MCF 10A (cell line): Measurements from ENCODE around the gene TAF6L. TPM values are rescaled to one million over a fixed set of nuclear protein-coding genes. Genes with fewer than 3 reads are reported as not detected.

Experiments
- BruUV-seq: library from RNA; stranded (reverse); fragments of 400-500 nt; replicated peaks from 2 replicates; lab custom pipeline; 2021; lab: Mats Ljungman, UMichigan
- CTCF ChIA-PET: fragments of 300-600 bp; sonication (Branson Sonifier 250); formaldehyde crosslinking; extraction: SDS; loops from one replicate; lab custom pipeline; 2021; ENCODE audit warnings: antibody characterized with exemption, inconsistent platforms; lab: Yijun Ruan, JAX
- POLR2A ChIA-PET: fragments of 300-600, 350-650 bp; sonication (Branson Sonifier 250); formaldehyde crosslinking; extraction: SDS; loops from one replicate; lab custom pipeline; 2020; ENCODE audit warnings: antibody characterized with exemption, inconsistent platforms; lab: Yijun Ruan, JAX
- DNase-seq: peaks from one replicate; pipeline ENCODE4 v3.0.0-alpha.2; 2018; ENCODE audit not compliant: unreplicated experiment
- H3K27ac Mint-ChIP-seq: one replicate; pipeline ENCODE4 v1.8.0; 2022; ENCODE audit warnings: mild to moderate bottlenecking, low read depth, mixed read lengths; ENCODE audit not compliant: unreplicated experiment
- H3K27me3 Mint-ChIP-seq: one replicate; pipeline ENCODE4 v1.8.0; 2022; ENCODE audit warnings: mixed read lengths; ENCODE audit not compliant: insufficient read depth, unreplicated experiment
- H3K36me3 Mint-ChIP-seq: one replicate; pipeline ENCODE4 v1.8.0; 2022; ENCODE audit warnings: mild to moderate bottlenecking, moderate library complexity, mixed read lengths; ENCODE audit not compliant: insufficient read depth, unreplicated experiment
- H3K4me1 Mint-ChIP-seq: one replicate; pipeline ENCODE4 v1.8.0; 2022; ENCODE audit warnings: mixed read lengths; ENCODE audit not compliant: insufficient read depth, unreplicated experiment
- H3K4me3 Mint-ChIP-seq: one replicate; pipeline ENCODE4 v1.8.0; 2022; ENCODE audit warnings: mild to moderate bottlenecking, moderate library complexity, mixed read lengths; ENCODE audit not compliant: unreplicated experiment
- H3K9me3 Mint-ChIP-seq: one replicate; pipeline ENCODE4 v1.8.0; 2022; ENCODE audit warnings: mixed read lengths; ENCODE audit not compliant: unreplicated experiment
- intact Hi-C: fragments of 100-400 bp; cut with micrococcal nuclease; formaldehyde crosslinking; loops from 2 replicates; pipeline ENCODE4 v1.14.1; 2022
- total RNA-seq: library from RNA; stranded (reverse); gene quantifications from 2 replicates; pipeline ENCODE4 v1.2.3, GENCODE V29; 2022
- TF ChIP-seq, protein P1 (sequence below): fragments of 200-600 bp; IDR thresholded peaks from one replicate; pipeline ENCODE4 v1.8.0; 2022; ENCODE audit warnings: antibody characterized with exemption, mild to moderate bottlenecking; ENCODE audit not compliant: unreplicated experiment

Gene TAF6L
- total RNA-seq, 1 experiment from 2014 or later: 11.6 TPM

DNA sequence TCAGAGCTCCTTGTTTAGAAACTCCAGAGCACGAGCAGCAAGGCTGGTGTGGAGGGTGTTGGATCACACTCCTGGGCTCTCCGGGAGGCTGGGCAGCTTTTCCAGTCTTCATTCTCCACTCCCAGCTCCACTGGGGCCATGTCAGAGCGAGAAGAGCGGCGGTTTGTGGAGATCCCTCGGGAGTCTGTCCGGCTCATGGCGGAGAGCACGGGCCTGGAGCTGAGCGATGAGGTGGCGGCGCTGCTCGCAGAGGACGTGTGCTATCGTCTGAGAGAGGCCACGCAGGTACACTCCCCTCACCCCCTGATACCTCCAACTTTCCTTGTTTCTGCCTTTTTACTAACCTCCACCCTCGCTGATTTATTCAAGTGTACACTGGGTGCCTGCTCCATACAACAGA, 4.5 kb downstream of the TAF6L start:
- Mint-ChIP-seq H3K4me1 (peaks cover 9% of the 10 kb centered on the region), H3K36me3 (peaks cover 45% of the 10 kb centered on the region), H3K27me3 (no peaks in the 10 kb centered on the region), H3K4me3 (no peak overlapping the region), H3K9me3 (no peaks in the 10 kb centered on the region), H3K27ac (no peak overlapping the region)
- no TSS peak for BruUV-seq
- CTCF ChIA-PET: interaction anchor here (0.5 to 5.4 kb wide), 4 partner anchors 12 to 86 kb away, joined by 3 to 47 read pairs (median 3); partner anchors contain the start of genes TMEM179B and WDR74
- DNase-seq: no peak
- intact Hi-C loops: no loop called here
- POLR2A ChIA-PET: interaction anchor here (0.6 to 3.5 kb wide), 4 partner anchors 12 to 65 kb away, joined by 3 to 19 read pairs (median 4); partner anchors contain the start of gene TMEM179B
- TF ChIP-seq, protein P1, sequence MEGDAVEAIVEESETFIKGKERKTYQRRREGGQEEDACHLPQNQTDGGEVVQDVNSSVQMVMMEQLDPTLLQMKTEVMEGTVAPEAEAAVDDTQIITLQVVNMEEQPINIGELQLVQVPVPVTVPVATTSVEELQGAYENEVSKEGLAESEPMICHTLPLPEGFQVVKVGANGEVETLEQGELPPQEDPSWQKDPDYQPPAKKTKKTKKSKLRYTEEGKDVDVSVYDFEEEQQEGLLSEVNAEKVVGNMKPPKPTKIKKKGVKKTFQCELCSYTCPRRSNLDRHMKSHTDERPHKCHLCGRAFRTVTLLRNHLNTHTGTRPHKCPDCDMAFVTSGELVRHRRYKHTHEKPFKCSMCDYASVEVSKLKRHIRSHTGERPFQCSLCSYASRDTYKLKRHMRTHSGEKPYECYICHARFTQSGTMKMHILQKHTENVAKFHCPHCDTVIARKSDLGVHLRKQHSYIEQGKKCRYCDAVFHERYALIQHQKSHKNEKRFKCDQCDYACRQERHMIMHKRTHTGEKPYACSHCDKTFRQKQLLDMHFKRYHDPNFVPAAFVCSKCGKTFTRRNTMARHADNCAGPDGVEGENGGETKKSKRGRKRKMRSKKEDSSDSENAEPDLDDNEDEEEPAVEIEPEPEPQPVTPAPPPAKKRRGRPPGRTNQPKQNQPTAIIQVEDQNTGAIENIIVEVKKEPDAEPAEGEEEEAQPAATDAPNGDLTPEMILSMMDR: no peak

DNA sequence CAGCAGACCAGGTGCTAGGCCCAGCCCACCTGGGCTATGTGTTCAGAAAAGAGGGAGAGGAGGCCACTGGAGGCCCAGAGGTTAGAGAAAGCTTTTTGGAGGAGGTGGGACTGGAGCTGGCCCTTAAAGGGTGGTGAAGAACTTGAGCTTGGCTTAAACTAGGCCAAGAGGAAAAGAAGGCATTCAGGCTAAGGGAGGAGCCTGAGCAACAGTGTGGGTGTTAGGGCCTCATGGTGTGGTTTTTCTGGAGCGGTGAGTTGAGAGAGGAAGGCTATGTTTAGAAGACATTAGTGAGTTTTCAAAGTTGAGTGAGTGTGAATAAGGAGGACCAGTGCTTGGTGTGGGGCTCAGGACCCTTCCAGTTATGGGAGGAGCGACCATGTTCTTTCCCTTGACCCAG, 6.2 kb downstream of the TAF6L start:
- POLR2A ChIA-PET: interaction anchor here (0.7 to 3.5 kb wide), 4 partner anchors 10 to 78 kb away, joined by 3 to 19 read pairs (median 3); partner anchors contain the start of genes HNRNPUL2, STX5 and TMEM179B
- Mint-ChIP-seq H3K9me3 (no peaks in the 10 kb centered on the region), H3K27ac (peak overlapping the region; percentile 29), H3K4me3 (no peak overlapping the region), H3K36me3 (peaks cover 52% of the 10 kb centered on the region), H3K27me3 (no peaks in the 10 kb centered on the region), H3K4me1 (peaks cover 9% of the 10 kb centered on the region)
- TF ChIP-seq, protein P1: no peak
- CTCF ChIA-PET: interaction anchor here (0.6 to 5.4 kb wide), 3 partner anchors 10 to 52 kb away, joined by 3 to 47 read pairs (median 4); partner anchors contain the start of gene TMEM179B
- BruUV-seq: no TSS peak
- intact Hi-C loops: no loop called here
- DNase-seq: no peak

DNA sequence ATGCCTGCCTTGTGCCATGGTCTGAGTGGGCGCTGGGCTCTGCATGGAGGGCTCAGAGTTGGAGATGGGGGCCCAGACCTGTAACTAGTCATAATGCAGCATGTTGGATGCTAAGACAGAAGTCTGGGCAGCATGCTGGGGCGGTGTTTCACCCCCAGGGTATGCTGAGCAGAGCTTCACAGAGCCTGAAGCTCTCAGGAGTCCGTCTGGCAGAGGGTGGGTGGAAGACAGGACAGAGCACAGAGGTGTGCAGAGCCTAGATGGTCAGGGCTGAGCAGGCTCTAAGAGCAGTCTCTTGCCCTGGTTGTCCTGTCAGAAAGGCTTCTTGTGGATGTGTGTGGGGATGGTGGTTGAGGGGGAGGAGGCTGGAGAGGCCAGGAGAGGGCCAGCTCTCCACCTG, 7.2 kb downstream of the TAF6L start:
- TF ChIP-seq, protein P1: no peak
- POLR2A ChIA-PET: interaction anchor here (0.6 to 1.3 kb wide), 2 partner anchors 48 to 51 kb away, joined by 3 read pairs; partner anchors contain the start of gene HNRNPUL2
- no peak overlapping the region for H3K27ac Mint-ChIP-seq
- CTCF ChIA-PET: interaction anchor here (5.4 kb wide), 1 partner anchor 9 kb away, joined by 47 read pairs; the partner anchor contains the start of gene TMEM179B
- no peaks in the 10 kb centered on the region for H3K9me3 Mint-ChIP-seq
- intact Hi-C loops: no loop called here
- no TSS peak for BruUV-seq
- H3K4me1 Mint-ChIP-seq: peaks cover 9% of the 10 kb centered on the region
- H3K27me3 Mint-ChIP-seq: no peaks in the 10 kb centered on the region
- H3K36me3 Mint-ChIP-seq: peaks cover 52% of the 10 kb centered on the region
- DNase-seq: no peak
- no peak overlapping the region for H3K4me3 Mint-ChIP-seq

DNA sequence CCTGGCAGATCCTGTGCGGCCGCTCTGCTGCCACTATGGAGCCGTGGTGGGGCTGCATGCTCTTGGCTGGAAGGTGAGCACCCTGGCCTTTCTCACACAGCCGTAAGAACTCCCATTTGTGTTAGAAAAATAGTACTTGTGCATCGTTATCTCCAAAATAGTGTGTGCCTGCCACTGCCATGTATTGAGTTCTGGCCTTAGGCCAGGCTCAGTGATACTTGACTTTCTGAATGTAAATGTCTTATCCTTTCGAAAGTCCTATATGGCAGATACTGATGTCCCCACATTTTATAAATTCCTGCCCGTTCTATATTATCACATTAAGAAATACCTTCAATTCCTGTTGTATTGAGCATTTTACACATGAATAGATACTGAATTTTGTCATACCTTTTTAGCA, 11.6 kb downstream of the TAF6L start:
- ChIA-PET POLR2A (no interaction called here), CTCF (no interaction called here)
- peaks cover 59% of the 10 kb centered on the region for H3K36me3 Mint-ChIP-seq
- no TSS peak for BruUV-seq
- no peak for DNase-seq
- no peaks in the 10 kb centered on the region for H3K27me3 Mint-ChIP-seq
- H3K27ac Mint-ChIP-seq: no peak overlapping the region
- intact Hi-C loops: no loop called here
- H3K4me1 Mint-ChIP-seq: peaks cover 4% of the 10 kb centered on the region
- TF ChIP-seq, protein P1: no peak
- H3K9me3 Mint-ChIP-seq: no peaks in the 10 kb centered on the region
- no peak overlapping the region for H3K4me3 Mint-ChIP-seq
